OCI-M2 (cell line): ENCODE results near the gene RNF220.
"Not testable (repeated sequence)": the region's sequence is repeated elsewhere in the genome, so short reads cannot be mapped to it uniquely, and the experiment has no call there.

Experiments used
- DNase-seq: peaks from one replicate; lab custom pipeline; 2025; ENCODE audit not compliant: unreplicated experiment; lab: John Stamatoyannopoulos, UW

RNF220 gene

DNA sequence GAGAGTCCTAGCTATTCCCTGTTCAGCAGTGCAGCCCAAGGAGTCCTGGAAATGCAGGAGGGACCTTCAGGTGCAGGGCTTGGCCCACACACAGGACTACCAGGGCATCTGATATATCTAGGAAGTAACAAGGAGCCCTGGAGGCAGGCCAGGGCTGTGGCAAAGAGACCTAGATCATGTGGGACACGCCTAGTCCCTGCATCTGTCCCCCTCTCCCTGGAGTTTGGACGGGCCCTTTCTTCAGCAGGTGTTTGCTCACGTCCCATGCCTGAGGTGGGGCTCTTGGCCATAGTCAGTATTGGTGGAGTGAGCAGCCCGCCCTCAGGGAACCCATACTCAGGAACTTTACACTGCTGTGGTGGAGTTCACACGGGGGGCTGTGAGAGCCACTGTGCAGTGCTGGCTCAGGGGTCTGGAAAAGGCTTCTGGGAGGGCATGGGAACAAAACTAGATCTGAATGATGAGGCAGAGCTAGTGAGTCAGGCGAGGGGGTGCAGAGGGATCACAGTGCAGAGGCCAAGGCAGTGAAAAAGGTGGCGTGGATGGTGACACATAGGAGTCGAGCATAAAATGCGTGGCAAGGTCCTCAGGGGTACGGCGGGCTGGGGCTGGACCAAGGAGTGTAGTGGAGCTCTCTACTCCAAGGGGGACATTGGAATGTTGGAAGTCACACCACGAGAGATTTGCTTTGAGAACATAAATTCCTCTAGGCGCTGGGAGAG lies 243.6 kb downstream of the RNF220 start:
- no peak for DNase-seq

DNA sequence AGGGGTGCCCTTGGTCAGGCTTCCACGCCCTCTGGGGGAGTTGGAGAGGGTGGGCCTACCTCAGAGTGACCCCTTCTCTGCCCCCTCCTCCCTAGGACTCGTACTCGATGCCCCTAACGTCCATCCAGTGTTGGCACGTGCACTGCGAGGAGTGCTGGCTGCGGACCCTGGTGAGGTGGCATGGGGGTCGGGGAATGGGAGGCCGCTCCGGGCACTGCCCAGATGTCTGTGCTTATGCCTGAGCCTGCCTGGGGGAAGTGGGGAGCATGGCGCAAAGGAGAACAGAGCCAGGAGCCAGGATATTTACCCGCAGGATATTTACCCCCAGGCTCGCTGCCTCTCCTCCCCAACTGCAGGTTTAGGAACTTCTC lies 244.7 kb downstream of the RNF220 start:
- no peak for DNase-seq

DNA sequence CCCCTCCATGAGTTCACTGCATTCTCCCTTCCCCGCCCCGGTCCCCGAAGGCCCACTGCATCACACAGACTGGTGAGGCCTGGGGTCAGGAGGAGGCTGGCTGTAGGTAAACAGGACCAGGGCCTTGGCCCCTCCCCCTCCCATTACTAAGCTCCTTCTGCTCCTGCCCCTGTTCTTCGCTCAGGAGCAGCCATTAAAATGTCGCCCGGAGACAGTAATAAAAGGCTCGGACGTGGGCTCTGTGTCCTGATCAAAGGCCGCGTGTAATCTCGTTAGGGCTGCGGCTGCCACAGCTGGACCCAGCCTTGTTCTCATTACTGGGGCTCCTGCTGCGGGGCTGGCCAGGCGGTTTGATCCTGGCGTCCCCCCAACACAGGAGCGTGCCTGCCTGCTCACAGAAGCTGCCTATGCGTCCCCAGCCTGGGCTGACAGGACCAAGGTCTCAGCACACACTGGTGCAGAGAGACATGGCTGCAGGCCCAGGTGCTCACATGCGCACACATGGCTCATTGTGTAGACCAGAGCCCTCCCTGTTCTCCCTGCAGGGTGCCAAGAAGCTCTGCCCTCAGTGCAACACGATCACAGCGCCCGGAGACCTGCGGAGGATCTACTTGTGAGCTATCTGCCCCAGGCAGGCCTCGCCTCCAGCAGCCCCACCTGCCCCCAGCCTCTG lies 245.2 kb downstream of the RNF220 start:
- DNase-seq, result no peak

DNA sequence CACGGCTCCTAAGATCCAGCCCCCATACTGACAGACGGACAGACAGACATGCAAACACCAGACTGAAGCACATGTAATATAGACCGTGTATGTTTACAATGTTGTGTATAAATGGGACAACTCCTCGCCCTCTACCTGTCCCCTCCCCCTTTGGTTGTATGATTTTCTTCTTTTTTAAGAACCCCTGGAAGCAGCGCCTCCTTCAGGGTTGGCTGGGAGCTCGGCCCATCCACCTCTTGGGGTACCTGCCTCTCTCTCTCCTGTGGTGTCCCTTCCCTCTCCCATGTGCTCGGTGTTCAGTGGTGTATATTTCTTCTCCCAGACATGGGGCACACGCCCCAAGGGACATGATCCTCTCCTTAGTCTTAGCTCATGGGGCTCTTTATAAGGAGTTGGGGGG lies 246.0 kb downstream of the RNF220 start:
- DNase-seq, result no peak

DNA sequence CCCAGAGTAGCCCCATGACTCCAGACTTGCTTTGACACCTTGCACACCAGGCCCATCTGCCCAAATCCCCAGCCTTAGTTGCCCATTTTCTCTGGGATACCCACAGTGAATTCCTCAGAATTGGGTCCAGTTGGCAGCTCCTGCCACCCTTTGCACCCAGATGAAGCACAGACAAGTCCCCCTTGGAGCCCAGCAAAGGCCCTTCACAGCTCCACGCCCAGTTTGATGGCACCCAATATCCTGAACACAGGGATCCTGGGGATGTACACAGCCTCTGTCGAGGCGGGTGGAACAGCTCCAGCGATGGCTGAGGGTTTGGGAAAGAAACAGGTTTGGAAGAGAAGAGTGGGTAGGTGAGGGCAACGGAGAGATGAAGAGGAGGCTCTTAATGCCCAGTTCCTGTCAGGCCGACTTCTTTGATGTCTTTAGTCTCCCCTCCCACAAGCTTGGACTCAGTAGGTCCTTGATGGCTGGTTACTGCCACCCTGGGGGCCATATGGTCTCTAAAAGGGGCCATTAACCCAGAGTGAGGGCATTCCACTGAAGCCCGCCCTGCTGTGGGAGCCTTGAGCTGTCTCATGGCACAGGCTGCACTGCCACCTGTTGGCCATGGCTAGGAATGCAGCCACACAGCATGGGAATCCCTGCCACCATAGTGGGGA lies 247.5 kb downstream of the RNF220 start:
- peak; percentile 35 for DNase-seq

DNA sequence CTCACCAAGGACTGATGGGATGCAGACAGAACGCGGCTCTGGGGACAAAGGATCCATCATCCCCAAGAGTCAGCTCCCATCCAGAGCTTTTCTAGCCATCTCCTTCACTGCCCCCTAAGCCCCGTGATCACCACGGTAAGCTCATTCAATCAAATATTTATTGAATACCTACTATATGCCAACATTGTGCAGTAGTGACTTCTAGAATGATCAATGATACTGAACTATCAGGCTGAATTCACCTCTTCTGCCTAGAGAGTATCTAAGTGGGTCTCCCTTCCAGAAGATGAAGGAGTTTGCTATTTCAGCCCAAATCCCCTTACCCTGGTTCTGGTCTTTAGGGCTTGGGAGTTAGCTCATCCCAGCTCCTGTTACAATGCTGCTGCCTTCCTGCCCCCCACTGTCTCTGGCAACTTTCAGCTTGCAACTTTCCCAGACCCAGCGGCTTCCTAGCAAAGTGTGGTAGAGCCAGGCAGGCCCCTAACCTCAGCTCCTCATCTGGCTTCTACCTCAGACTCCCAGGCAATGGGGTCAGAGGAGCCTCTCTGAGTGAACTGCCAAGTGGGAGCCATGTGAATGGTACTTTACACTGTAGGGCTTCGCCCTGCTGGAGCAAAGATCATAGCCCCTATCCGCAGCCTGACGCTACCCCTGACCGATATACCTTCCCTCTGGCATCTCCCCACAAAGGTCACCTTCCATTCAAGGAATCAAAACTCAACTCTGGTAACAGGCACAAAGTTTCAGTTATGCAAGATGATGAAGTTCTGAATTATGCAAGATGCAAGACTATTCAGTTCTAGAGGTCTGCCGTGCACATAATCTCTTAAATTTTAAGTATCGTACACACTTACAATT lies 248.3 kb downstream of the RNF220 start:
- no peak for DNase-seq

DNA sequence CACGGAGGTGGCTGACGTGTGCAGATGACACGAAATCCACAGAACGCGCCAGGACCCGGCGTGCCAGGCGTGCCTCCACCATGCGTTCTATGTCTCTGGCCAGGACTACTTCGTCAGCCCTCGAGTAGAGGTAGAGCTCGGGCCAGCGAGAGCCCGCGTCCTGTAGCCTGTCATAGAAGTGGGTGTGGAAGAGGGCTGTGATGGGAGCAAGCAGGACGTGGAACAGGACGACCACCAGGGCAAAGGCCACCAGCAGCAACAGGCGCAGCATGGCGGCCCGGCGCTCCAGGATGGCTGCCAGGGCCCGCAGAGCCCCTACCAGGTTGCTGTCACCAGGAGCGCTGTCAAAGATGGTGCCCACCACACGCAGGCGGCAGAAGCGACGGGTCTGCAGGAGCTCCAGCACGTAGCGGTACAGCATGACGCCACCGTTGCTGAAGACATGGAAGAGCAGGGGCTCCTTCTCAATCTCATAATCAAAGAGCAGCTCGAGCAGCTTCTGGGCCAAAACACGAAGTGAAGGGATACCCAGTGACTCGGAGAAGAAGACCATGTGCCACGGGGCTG lies 249.6 kb downstream of the RNF220 start:
- no peak for DNase-seq

DNA sequence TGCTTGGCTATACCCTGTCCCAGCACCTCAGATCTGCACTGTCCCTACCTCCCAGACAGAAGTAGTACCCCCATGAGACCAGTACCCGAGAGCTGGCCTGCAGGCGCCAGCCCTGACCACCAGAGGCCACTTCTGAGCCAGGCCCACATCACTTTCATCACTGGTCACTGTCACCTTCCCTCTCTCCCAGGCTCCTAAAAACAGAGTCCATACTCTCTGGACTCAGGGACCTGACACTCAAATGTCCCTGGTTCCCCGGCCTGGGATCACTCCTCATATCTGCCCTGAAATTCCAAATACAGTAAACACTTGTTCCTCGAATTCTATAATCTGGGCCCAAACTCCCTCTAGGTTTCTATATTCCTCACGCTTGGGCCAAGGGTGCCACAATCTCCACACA lies 250.6 kb downstream of the RNF220 start:
- DNase-seq, result no peak

DNA sequence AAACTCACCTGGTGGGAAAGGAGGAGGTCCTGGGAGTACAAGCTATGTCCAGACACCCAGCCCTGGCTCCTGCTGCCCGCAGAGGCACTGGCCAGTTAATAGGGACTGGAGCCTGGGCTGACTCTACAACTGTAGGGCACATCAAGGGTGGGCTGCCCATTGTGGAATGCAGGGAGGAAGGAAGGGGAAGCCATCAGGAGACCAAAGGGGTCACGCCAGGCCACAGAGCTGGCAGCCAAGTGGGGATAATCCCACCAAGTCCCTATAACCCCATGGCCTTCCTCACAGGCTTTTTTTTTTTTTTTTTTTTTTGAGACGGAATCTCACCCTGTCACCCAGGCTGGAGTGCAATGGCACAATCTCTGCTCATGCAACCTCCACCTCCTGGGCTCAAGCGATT lies 254.5 kb downstream of the RNF220 start:
- no peak for DNase-seq

DNA sequence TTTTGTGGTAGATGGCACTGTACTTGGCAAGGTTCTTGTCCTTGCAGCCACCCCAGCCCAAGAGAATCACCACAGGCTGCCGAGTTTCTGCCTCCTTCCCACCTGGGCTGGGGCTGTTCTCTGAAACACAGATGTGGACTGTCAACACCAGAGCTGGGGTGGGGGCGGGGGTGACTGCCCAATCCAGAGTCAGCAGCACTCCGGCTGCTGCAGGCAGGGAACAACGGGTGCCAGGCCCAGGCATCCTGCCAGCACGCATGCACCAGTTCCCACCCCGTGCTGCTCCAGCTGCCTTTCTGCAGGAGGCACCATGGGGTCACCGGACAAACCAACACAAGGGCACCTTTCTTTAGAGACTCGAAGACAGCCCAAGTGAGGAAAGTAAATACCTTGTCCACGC lies 255.1 kb downstream of the RNF220 start:
- no peak for DNase-seq

DNA sequence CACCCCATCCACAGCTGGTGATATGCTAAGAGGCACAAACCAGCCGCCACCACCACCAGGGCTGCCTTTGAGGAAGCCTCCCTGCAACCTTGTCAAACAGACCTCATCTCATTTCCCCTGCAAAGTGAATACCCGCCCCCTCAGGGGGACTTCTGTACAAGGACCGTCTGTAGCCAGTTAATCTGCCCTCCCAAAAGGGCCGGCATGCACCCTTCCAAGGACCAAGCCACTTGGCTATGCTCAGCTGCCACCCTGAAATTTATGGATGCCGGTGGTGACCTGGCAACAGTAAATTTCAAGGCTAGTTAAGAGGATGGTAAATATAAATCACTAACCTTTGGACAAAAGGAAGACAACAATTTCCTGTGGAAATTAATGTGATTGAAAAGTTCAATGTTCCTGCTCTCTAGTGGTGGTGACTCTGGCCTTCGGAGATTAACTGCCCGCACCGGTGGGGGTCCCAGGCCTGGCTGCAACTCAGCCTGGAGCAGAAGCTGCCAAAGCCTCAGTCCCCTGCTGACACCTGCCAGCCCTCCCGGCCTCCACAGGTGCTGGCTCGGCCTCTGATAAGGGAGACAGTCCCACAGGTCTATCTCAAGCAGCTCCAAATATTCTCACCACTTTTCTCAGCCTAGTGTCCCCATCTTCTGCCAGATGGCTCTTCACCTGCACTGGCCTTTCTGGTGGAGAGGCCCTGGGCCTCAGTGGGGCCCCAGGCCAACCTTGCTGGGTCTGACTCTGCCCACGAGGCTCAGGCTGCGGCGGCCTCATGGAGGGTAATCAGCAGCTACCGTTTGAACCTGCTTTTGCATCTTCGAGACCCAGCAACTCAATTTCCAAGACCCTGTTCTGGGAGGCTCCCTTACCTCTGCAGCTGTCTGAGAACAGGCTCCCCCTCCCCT lies 257.0 kb downstream of the RNF220 start:
- no peak for DNase-seq

DNA sequence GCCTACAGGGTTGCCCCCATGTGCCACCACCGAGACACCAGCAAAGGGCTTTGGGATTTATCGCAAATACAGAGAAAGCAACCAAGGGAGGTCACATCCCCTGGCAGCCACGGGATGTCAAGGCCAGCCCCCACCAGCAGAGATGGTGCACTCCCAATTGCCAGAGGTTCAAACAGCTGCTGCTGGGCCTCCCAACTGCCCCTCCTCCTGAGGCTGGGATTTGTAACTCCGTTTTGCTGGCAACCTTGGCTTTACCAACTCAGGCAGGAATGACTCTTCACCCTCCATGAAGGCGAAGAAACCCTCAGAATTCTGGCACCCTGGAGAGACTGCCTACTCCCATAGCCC lies 257.6 kb downstream of the RNF220 start:
- no peak for DNase-seq

DNA sequence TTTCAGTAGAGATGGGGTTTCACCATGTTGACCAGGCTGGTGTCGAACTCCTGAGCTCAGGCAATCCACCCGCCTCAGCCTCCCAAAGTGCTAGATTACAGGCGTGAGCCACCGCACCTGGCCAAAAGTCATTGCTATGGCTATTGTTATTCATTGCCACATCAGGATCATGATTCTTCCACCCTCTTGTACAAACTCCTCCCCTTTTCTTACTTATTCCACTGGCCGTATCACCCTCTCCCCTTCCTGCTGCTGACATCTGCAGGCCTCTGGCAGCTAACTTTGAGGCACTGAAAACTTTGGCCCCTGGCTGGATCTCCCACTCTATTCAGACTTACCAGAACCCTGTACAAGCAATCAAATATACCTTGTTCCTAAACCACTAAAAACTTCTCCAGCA lies 258.4 kb downstream of the RNF220 start:
- no peak for DNase-seq

DNA sequence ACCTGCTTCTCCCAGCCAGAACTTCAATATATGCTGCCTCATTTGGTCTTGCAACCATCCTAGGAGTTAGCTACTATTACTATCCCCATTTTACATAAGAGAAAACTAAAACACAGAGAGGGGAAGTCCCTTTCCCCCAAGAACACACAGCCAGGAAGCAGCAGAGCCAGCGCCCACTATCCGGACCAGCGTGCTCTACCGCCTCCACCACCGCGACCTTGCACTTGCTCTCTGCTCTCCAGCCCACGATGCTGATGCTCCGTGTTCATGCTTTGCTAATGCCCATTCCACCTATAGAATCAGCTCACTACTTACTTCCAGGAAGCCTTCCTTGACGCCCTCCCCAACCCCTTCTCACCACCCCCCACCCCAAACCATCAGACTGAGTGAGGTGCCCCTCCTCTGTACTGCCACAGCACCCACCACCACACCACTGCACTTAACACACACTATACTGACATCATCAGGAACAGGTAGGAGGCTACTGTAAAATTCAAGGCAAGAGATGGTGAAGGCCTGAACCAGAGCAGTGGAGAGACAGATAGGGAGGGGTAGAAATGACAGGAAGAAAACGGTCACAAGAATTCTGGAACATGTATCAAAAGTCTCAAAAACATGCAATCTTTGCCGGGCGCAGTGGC lies 259.8 kb downstream of the RNF220 start:
- DNase-seq, result no peak

DNA sequence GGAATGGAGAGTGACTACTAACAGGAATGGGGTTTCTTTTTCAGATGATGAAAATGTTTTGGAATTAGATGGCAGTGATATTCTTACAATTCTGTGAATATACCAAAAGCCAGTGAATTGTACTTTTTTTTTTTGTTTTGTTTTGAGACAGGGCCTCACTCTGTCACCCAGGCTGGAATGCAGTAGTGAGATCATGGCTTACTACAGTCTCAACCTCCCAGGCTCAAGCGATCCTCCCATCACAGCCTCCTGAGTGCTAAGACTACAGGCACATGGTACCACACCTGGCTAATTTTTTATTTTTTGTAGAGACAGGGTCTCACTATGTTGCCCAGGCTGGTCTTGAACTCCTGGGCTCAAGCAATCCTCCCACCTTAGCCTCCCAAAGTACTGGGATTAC lies 261.7 kb downstream of the RNF220 start:
- not testable (repeated sequence) for DNase-seq

DNA sequence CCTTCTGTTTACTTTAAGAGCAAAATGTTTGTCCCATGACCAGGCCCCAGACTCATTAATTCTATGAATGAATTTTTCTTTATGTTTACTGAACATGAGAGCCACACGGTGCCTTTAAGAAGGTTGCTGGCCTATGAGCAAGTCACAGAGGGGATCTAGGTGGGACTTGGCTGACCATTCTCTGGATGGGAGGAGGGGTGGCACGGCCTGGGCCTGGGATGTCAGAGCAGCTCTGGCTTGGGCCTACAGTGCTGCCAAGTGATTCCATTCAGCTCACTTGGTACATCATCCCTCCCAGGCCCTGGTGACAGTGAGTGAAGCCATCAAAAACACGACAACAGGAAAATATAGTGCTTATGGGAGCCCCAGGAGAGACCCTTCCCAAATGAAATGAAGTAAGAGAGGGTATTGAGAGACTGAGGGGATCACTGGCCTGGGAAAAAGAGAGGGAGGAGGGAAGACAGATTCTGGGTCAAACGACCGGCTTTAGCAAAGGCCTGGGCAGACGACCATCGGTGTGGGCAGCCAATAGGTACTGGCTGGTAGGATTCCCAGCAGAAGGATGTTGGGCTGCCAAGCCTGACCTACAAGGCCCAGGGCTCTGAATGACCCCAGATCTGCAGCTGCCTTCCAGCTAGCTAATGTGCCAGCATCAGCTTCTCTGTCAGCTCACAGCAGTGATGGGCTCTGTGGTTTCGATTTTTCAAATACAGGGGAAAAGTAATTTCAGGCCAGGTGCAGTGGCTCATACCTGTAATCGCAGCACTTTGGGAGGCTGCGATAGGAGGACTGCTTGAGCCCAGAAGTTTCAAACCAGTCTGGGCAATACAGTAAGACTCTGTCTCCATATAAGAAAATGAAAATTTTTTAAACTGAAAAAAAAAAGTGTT lies 265.9 kb downstream of the RNF220 start:
- DNase-seq, result no peak

DNA sequence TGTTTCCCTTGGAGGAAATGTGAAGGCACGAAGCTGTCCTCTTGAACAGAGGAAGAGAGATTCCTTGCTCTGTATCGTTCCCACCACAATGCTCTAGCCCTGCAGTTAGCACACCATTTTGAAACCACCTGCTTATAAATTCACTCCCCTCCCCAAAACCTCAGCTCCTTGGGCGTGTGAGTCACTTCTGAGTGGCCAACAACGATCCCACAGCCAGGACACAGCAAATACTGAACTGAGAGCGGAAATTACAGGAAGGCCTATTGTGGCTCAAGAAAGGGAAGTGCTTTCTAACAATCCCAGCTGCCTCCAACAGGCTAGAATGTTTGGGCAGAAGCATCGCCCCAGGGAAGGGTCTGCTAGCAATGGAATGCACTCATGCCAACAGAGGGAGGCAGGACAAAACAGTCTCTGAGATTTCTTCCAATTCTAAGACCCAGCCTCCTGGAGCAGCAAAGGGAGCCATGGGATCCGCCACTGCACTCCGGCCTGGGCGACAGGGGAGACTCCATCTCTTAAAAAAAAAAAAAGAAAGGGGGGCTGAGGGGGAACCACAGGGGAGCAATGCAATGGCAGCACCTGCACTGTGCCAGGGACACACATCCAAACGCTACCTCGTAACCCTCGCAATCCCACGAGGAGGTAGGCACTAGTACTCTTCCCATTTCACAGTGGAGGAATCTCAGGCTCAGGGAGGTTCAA lies 267.4 kb downstream of the RNF220 start:
- no peak for DNase-seq
